ENCODE measurements around the gene SIMC1.
"Not testable (repeated sequence)": the region's sequence is repeated elsewhere in the genome, so short reads cannot be mapped to it uniquely, and the experiment has no call there.

DNA sequence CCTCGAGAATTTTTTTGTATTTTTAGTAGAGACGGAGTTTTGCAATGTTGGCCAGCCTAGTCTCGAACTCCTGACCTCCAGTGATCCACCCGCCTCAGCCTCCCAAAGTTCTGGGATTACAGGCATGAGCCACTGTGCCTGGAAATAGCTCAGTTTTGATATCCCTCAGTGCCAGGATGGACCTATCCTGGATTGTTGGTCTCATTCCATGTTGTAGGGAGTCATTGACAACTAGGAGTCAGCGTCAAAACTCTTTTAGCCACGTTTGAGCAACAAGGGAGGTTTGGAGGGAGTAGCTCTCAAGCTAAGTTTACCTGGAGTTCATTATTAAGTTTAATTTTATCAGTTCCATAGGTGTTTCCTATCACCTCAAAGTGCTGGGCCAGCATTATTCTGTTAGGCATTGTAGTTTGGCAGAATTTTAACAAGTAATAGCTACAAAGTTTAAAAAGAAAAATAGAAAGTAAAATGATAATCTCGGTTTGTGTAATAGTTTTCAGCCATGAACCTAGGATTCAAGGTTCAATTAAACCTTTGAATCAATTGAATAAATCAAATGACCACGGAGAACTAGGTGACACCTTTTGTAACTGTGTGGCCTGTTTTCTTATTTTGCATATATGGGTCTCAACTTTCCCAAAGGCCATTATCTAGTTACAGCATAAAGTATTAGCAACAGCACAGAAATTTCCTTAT, 15.3 kb downstream of the SIMC1 start:
- TF ChIP-seq, protein P1, sequence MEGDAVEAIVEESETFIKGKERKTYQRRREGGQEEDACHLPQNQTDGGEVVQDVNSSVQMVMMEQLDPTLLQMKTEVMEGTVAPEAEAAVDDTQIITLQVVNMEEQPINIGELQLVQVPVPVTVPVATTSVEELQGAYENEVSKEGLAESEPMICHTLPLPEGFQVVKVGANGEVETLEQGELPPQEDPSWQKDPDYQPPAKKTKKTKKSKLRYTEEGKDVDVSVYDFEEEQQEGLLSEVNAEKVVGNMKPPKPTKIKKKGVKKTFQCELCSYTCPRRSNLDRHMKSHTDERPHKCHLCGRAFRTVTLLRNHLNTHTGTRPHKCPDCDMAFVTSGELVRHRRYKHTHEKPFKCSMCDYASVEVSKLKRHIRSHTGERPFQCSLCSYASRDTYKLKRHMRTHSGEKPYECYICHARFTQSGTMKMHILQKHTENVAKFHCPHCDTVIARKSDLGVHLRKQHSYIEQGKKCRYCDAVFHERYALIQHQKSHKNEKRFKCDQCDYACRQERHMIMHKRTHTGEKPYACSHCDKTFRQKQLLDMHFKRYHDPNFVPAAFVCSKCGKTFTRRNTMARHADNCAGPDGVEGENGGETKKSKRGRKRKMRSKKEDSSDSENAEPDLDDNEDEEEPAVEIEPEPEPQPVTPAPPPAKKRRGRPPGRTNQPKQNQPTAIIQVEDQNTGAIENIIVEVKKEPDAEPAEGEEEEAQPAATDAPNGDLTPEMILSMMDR (IDR thresholded peaks at IDR 0.05 in 2 of 3, conservative IDR thresholded peaks at IDR 0.05 in 1 of 3; ENCODE audit: borderline replicate concordance in 1 of 3, insufficient read depth in 1 of 3, low read depth in 2 of 3, low read length in 2 of 3), result not testable (repeated sequence)
- TF ChIP-seq POLR2AphosphoS5 (IDR thresholded peaks at IDR 0.05; ENCODE audit: low read depth, low read length); POLR2A (IDR thresholded peaks at IDR 0.05; ENCODE audit: borderline replicate concordance, extremely low read depth, insufficient read depth, insufficient read length); EZH2 (IDR thresholded peaks at IDR 0.05); SP1 (IDR thresholded peaks at IDR 0.05; ENCODE audit: low read depth); SIN3A (IDR thresholded peaks at IDR 0.05; ENCODE audit: low read depth); ZNF274 (IDR thresholded peaks at IDR 0.05; ENCODE audit: low read depth, low read length); TCF7L2 (IDR thresholded peaks at IDR 0.05; ENCODE audit: borderline replicate concordance, extremely low read depth, insufficient read depth, insufficient read length); CEBPB (IDR thresholded peaks at IDR 0.05; ENCODE audit: low read depth); SRF (IDR thresholded peaks at IDR 0.05; ENCODE audit: low read depth): not testable (repeated sequence)
- TF ChIP-seq, protein P2, sequence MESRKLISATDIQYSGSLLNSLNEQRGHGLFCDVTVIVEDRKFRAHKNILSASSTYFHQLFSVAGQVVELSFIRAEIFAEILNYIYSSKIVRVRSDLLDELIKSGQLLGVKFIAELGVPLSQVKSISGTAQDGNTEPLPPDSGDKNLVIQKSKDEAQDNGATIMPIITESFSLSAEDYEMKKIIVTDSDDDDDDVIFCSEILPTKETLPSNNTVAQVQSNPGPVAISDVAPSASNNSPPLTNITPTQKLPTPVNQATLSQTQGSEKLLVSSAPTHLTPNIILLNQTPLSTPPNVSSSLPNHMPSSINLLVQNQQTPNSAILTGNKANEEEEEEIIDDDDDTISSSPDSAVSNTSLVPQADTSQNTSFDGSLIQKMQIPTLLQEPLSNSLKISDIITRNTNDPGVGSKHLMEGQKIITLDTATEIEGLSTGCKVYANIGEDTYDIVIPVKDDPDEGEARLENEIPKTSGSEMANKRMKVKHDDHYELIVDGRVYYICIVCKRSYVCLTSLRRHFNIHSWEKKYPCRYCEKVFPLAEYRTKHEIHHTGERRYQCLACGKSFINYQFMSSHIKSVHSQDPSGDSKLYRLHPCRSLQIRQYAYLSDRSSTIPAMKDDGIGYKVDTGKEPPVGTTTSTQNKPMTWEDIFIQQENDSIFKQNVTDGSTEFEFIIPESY (IDR thresholded peaks at IDR 0.05; ENCODE audit: extremely low read depth, insufficient replicate concordance, low read length), result not testable (repeated sequence)
